GM21717 (cell line): Measurements from ENCODE around the gene NPAS3.

ENCODE experiments used
- ATAC-seq: cut with Tn5 transposase; IDR thresholded peaks from one replicate; pipeline ENCODE4 v1.9.1; 2021; ENCODE audit warnings: mild to moderate bottlenecking, moderate library complexity; ENCODE audit not compliant: unreplicated experiment

NPAS3 gene

GRCh38 chr14:33606591-33606990, 667.9 kb downstream of the NPAS3 start:
- ATAC-seq, result no peak

GRCh38 chr14:33609582-33609981, 670.9 kb downstream of the NPAS3 start:
- ATAC-seq, result no peak

GRCh38 chr14:33610121-33610520, 671.4 kb downstream of the NPAS3 start:
- ATAC-seq, result no peak

DNA sequence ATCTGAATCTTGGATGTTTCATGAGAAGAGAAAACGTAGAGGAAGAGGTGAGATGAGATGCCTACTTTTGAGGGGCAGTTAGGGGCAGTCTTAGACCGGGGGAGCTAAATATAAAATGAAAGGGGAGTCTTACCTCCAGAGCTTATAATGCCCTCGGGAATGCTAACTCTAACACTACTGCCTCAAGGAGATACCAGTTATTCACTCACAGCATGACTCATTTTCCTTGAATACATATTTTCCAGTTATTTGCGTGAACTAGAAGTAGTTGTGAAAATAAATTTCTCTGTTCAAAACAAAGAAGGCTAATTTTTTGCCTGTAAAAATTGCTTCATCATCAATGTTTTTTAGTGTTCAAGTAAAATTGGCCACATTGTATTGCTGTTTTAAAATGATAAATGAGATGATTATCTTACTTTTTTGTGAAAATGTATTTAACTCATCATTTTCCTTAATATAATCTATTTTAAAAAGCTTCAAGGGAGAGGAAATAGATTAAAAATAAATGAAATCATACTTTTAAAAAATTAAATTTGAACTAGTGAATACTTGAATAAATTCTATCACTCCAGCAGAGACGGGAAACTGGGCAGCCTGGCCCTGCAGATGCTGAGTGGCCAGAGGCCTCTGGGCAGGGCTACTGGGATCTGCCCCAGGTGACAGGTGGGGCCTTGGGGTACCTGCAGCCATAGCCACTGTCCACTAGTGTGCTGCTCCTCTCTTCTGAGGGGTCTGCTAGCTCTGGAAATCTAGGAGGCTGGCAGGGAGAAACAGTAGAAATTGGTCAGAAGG, 672.9 kb downstream of the NPAS3 start:
- ATAC-seq, result no peak

DNA sequence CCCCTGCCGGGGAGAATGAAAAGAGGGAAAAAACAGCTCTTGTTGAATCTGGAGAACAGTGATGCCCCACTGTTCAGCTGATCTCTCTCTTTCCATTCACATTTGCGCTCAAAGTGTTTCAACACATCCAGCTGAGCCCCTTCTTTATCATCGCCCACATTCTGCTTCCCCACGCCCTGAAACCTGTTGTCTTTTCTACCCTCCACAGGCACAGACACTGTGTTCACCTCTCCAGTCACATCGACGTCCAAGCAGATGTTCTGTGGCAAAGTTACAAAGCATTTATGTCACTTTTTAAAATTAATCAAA, 673.5 kb downstream of the NPAS3 start:
- no peak for ATAC-seq

GRCh38 chr14:33617154-33617553, 678.5 kb downstream of the NPAS3 start:
- no peak for ATAC-seq

GRCh38 chr14:33618361-33619105, 679.9 kb downstream of the NPAS3 start:
- ATAC-seq, result no peak

DNA sequence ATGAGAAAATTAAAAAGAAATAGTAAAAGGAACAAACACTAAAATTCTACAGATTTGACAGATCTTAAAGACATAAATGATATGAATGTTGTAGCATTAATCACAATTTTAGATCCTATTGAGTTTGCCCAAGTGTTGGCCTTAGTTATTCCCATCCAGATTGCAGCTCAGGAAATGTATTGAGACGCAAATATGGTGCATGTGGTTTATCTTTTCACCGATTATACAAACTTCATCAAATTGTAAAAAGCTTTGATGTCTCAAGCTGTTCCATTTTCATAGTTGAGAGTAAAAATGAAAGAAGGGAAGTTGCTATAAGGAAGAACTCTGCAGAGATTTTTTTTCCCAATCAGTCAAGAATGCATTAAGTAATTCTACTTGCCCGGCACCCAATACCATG, 683.8 kb downstream of the NPAS3 start:
- no peak for ATAC-seq

DNA sequence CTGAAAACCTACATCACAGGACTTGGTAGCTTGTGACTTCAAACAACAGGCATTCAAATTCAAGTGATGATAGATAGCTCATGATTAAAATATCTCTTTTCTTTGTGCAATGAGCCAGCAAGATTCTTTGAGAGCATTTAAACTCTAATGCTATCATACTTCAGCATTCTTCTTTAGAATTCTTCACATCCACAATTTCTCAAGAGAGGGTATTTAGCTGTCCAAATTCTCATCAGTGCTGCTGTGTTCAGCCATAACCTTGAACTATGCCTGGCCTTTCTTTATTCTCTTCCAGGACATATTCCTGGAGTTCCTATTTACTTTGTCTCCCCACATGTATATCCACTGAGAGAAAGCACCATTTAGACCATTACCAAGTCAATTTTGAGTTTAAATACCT, 691.1 kb downstream of the NPAS3 start:
- no peak for ATAC-seq

- no peak for ATAC-seq
Measured at GRCh38 chr14:33631021-33631420, 692.3 kb downstream of the NPAS3 start.

GRCh38 chr14:33631441-33631840, 692.8 kb downstream of the NPAS3 start:
- no peak for ATAC-seq

DNA sequence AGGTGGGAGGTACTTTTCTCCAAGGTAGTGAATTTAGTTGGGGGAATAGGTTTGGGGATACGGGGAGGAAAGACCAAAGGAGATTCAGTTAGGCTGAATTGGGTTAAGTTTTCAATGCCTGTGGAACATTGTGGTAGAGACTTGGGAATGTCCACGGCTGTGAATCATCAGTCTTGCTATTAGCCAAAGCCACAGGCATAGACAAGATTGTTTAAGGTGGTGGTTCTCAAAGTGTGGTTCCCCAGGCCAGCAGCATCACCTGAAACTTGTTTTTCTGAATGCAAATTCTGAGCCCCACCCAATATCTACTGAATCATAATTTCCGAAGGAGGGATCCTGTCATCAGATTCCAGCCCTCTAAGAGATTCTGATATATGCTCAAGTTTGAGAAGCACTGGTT, 696.0 kb downstream of the NPAS3 start:
- no peak for ATAC-seq

GRCh38 chr14:33636716-33637115, 698.0 kb downstream of the NPAS3 start:
- ATAC-seq, result no peak

GRCh38 chr14:33642080-33642479, 703.4 kb downstream of the NPAS3 start:
- no peak for ATAC-seq

DNA sequence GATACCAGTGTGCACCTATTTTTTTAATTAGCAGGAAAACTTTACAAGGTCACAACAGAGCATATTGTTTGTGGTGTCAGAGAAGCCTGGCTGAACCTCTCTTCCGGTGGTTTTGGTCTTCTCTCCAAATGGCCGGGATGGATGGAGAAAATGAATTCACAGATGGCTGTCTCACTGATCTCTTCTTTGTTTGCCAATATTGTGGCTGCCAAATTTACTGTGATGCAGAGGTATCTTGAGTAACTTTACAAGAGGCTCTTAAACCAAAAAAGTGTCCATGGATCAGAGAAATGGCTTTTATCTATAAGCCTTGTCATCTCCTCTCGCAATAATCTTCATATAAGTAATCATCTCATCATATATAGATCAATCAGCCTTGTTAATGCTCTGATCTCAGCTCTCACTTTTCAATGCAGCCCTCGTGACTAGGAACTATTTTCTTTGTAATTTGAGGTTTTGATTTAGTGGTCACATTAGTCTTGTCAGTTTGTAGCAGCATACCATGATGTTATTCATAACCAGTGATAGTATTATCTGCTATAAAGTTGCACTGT, 704.1 kb downstream of the NPAS3 start:
- no peak for ATAC-seq

DNA sequence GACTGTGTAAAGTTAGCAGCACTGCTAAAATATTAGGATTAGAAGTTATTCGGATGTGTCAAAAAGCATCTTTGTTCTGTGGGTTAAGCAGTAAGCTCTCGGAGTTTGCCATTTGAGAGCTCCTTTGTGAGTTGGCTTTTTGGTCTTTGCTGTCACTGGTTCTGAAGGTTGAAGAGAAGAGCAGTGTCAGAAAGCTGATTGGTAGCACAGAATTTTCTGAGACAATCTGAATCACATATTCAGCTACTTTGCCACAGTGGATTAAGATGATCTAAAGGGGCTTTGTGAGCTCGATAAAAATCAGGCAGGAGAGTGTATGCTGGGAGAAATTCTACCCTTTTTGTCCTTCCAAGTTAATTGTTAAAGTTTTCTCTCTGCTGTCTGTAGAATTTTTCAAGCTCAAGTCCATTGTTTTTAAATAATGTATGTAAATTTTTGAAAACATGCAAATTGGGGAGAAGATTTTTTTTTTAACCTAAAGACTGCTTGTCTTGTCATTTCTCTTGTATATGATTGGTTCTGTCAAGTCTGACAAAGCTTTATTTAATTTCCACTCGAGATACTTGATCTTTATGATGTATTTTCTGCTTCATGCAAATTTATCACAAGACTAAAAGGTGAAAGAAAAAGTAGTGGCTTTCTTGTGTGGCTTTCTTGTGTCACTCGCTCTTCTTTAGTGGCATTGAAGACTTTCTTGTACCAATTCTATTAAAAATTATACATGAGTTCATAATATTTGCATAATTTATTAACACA, 704.9 kb downstream of the NPAS3 start:
- ATAC-seq, result no peak

GRCh38 chr14:33646692-33647260, 708.1 kb downstream of the NPAS3 start:
- ATAC-seq, result no peak

DNA sequence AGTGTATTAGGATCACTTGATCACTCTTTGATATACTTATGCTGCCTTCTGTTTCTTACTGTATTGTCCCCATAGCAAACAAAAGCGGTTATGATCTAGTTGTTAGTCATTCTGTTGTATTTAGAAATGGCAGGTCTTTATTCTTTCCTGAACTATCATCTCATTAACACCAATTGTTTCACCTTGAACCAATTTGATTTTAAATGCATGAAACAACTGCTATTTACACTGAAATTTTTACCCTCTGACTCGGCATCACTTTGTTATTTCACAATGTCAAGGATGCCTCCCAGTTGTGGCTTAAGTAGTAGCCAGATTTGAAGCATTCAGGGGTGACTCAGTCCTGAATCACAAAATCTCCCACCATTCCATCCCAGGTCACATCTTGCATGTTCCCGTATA, 708.7 kb downstream of the NPAS3 start:
- ATAC-seq, result no peak

DNA sequence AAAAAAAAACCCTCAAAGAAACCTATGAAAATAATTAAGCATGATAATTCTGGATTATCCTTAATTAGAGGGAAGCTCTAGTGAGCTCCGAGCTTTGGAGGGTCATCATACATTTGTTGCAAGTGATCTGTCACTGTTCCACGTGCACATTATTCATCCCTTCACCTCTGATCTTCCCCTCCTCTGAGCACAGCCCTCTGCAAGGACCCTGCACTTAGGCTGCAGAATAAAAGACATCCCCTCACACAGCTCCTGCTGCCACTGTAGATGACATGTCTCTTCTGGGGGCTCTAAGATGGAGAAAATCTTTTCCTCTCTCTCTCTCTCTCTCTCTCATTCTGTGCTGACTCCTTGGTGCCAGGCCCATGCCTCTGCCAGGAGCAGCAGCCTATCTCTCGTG, 711.8 kb downstream of the NPAS3 start:
- ATAC-seq, result no peak

DNA sequence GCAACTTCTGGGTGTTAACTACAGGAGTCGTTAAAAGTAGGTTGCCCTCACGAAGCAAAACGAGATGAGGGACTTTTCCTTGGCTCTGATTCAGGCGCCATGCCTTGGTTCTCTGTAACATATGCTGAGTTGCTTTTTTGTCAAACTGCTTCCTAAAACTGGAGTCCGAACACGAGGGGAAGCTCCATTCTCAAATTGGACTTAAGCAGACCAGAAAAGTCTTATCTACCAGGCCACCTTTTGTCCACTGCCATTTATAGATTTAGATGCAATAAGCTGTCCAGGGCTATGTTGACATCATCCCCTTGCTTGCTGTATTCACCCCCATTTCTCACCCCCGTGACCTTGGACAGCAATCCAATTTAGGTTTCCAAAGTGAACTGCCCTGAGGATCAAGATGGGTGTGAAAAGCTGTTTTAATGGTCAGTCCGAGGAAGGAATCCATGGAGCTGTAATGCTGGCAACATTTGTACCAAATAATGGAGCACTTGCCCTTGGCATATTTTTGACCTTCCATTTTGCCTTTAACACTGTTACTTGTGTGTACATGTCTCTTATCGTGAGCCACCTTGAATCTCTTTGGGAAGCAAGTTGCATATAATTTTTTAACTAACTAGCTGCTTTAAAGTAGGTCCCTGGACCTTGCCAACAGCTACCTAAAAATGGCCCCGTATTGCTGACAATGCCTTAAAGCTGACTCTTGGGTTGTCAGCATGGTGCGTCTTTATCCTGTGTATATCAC, 714.1 kb downstream of the NPAS3 start:
- ATAC-seq, result no peak

DNA sequence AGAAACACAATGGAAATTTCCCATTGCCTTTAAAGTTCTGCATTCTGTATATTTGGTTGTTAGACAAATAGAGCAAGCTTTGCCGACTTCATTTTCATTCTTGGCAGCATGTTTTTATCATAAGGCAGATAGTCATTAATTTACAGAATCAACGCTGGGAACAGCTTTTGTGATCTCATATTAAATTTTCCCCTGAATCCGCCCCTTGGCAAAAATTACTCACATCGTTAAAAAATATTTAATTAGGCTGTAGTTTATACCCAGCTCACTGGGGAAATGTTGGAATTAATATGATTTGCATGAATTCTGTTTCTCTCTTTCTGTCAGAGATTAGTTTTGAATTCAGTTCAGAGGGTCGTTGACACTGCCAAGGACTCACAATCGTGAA, 714.6 kb downstream of the NPAS3 start:
- no peak for ATAC-seq
